VCaP (cell line): Measurements from ENCODE around the gene GRAMD1B.
A peak's percentile ranks its signal among the peaks of the same experiment; 100 is the strongest.
"Not testable (repeated sequence)": the region's sequence is repeated elsewhere in the genome, so short reads cannot be mapped to it uniquely, and the experiment has no call there.

Experiments
- H3K27ac ChIP-seq: fragments of 450-650 bp; 2 replicates; pipeline ENCODE4 v1.5.1; 2017
- CTCF ChIP-seq: fragments of 450-650 bp; conservative IDR thresholded peaks from 2 replicates; pipeline ENCODE4 v1.5.1; 2017; ENCODE audit warnings: mild to moderate bottlenecking, moderate library complexity

GRAMD1B gene

GRCh38 chr11:123505546-123506299, 75.7 kb downstream of the GRAMD1B start:
- no peak for TF ChIP-seq CTCF
- no peak overlapping the region for H3K27ac ChIP-seq

GRCh38 chr11:123507043-123507442, 77.0 kb downstream of the GRAMD1B start:
- TF ChIP-seq CTCF, result no peak
- no peak overlapping the region for H3K27ac ChIP-seq

- H3K27ac ChIP-seq, result no peak overlapping the region
- TF ChIP-seq CTCF, result no peak
Observed at GRCh38 chr11:123509737-123510578, 79.9 kb downstream of the GRAMD1B start.

- no peak for TF ChIP-seq CTCF
- H3K27ac ChIP-seq, result peak overlapping the region; percentile 34
Observed at GRCh38 chr11:123510579-123510905, 80.5 kb downstream of the GRAMD1B start.

- H3K27ac ChIP-seq, result peak overlapping the region; percentile 34
- TF ChIP-seq CTCF, result peak; percentile 98
Observed at GRCh38 chr11:123511037-123511870, 81.2 kb downstream of the GRAMD1B start.

- not testable (repeated sequence) for H3K27ac ChIP-seq
Observed at GRCh38 chr11:123513309-123513708, 83.2 kb downstream of the GRAMD1B start.

- H3K27ac ChIP-seq, result no peak overlapping the region
- TF ChIP-seq CTCF, result no peak
Observed at GRCh38 chr11:123516238-123516637, 86.2 kb downstream of the GRAMD1B start.
